Activated CD4-positive, alpha-beta memory T cell treated with anti-CD3 and anti-CD28 coated beads for 36 hours (primary cell): ENCODE measurements around the gene ZNF230. TPM values are rescaled to one million over a fixed set of nuclear protein-coding genes. Genes with fewer than 3 reads are reported as not detected.

Experiments
- CTCF ChIA-PET: fragments of 350-600 bp; sonication (Branson Sonifier 250); formaldehyde crosslinking; loops from one replicate; lab custom pipeline; 2021; ENCODE audit warnings: antibody characterized with exemption, inconsistent platforms; lab: Charles Lee
- POLR2A ChIA-PET: fragments of 350-600 bp; sonication (Branson Sonifier 250); formaldehyde crosslinking; loops from one replicate; lab custom pipeline; 2021; ENCODE audit warnings: antibody characterized with exemption; lab: Charles Lee
- DNase-seq: peaks from one replicate; pipeline ENCODE4 v3.0.0-alpha.2; 2020
- H3K27ac Mint-ChIP-seq: one replicate; pipeline ENCODE4 v1.8.0; 2021; ENCODE audit warnings: mixed read lengths
- H3K27me3 Mint-ChIP-seq: one replicate; pipeline ENCODE4 v1.8.0; 2021; ENCODE audit warnings: mixed read lengths
- H3K36me3 Mint-ChIP-seq: one replicate; pipeline ENCODE4 v1.8.0; 2021; ENCODE audit warnings: mixed read lengths
- H3K4me1 Mint-ChIP-seq: one replicate; pipeline ENCODE4 v1.8.0; 2021; ENCODE audit warnings: low read depth, mixed read lengths
- H3K4me3 Mint-ChIP-seq: one replicate; pipeline ENCODE4 v1.8.0; 2021; ENCODE audit warnings: mild to moderate bottlenecking, mixed read lengths
- H3K9me3 Mint-ChIP-seq: one replicate; pipeline ENCODE4 v1.8.0; 2021; ENCODE audit warnings: mixed read lengths
- intact Hi-C: fragments of 100-400 bp; cut with micrococcal nuclease; formaldehyde crosslinking; loops from one replicate; pipeline ENCODE4 v1.15.1; 2023
- total RNA-seq, 2 experiments: library from RNA; stranded (reverse); gene quantifications; one replicate each; pipeline ENCODE4 v1.2.3, GENCODE V29; 2021

The ZNF230 gene
- total RNA-seq, 2 experiments from 2014 or later: 3.8 TPM

GRCh38 chr19:44003461-44004009, 778 bp downstream of the ZNF230 start:
- CTCF ChIA-PET: interaction anchor here (1.0 kb wide), 1 partner anchor 279 kb away, joined by 3 read pairs; no protein-coding TSS in a partner anchor
- POLR2A ChIA-PET: interaction anchor here (0.6 kb wide), 1 partner anchor 110 kb away, joined by 3 read pairs; no protein-coding TSS in a partner anchor
- peaks cover 42% of the 10 kb centered on the region for H3K9me3 Mint-ChIP-seq

GRCh38 chr19:44005973-44006372, 3.2 kb downstream of the ZNF230 start:
- peaks cover 56% of the 10 kb centered on the region for H3K9me3 Mint-ChIP-seq
- peaks cover 62% of the 10 kb centered on the region for H3K36me3 Mint-ChIP-seq
- H3K4me3 Mint-ChIP-seq: no peak overlapping the region
- ChIA-PET POLR2A (no interaction called here), CTCF (no interaction called here)
- H3K27ac Mint-ChIP-seq: no peak overlapping the region
- no peak for DNase-seq
- peaks cover 18% of the 10 kb centered on the region for H3K4me1 Mint-ChIP-seq
- no peaks in the 10 kb centered on the region for H3K27me3 Mint-ChIP-seq
- intact Hi-C loops: no loop called here

More at GRCh38 chr19:44003461-44004009, 778 bp downstream of the ZNF230 start:
- H3K36me3 Mint-ChIP-seq: peaks cover 41% of the 10 kb centered on the region
- peak overlapping the region; percentile 94 for H3K27ac Mint-ChIP-seq
- peaks cover 18% of the 10 kb centered on the region for H3K4me1 Mint-ChIP-seq
- H3K27me3 Mint-ChIP-seq: no peaks in the 10 kb centered on the region
- no peak for DNase-seq
- intact Hi-C loops: loop anchor here (1.0 to 5.0 kb wide), 4 partner anchors 22 to 209 kb away; partner anchors contain the start of genes ZNF221, ZNF222, ZNF225 and ZNF227
- peak overlapping the region; percentile 99 for H3K4me3 Mint-ChIP-seq

GRCh38 chr19:44007473-44007872, 4.7 kb downstream of the ZNF230 start:
- POLR2A ChIA-PET: no interaction called here
- Mint-ChIP-seq H3K27ac (no peak overlapping the region), H3K4me1 (peaks cover 11% of the 10 kb centered on the region), H3K9me3 (peaks cover 64% of the 10 kb centered on the region), H3K36me3 (peaks cover 71% of the 10 kb centered on the region), H3K27me3 (no peaks in the 10 kb centered on the region), H3K4me3 (no peak overlapping the region)
- CTCF ChIA-PET: no interaction called here
- intact Hi-C loops: no loop called here
- DNase-seq: no peak

GRCh38 chr19:44010468-44010867, 7.7 kb downstream of the ZNF230 start:
- no peaks in the 10 kb centered on the region for H3K4me1 Mint-ChIP-seq
- no peak overlapping the region for H3K27ac Mint-ChIP-seq
- no peak overlapping the region for H3K4me3 Mint-ChIP-seq
- peaks cover 76% of the 10 kb centered on the region for H3K36me3 Mint-ChIP-seq
- no peak for DNase-seq
- ChIA-PET CTCF (no interaction called here), POLR2A (no interaction called here)
- H3K27me3 Mint-ChIP-seq: no peaks in the 10 kb centered on the region
- H3K9me3 Mint-ChIP-seq: peaks cover 92% of the 10 kb centered on the region
- intact Hi-C loops: no loop called here

GRCh38 chr19:44019498-44019897, 16.7 kb downstream of the ZNF230 start:
- Mint-ChIP-seq H3K4me3 (no peak overlapping the region), H3K9me3 (peaks cover 30% of the 10 kb centered on the region), H3K27me3 (peaks cover 2% of the 10 kb centered on the region), H3K4me1 (no peaks in the 10 kb centered on the region), H3K27ac (no peak overlapping the region), H3K36me3 (peaks cover 3% of the 10 kb centered on the region)
- no peak for DNase-seq
- intact Hi-C loops: no loop called here
- ChIA-PET CTCF (no interaction called here), POLR2A (no interaction called here)

GRCh38 chr19:44021221-44021620, 18.5 kb downstream of the ZNF230 start:
- H3K4me1 Mint-ChIP-seq: peaks cover 17% of the 10 kb centered on the region
- POLR2A ChIA-PET: no interaction called here
- H3K36me3 Mint-ChIP-seq: peaks cover 13% of the 10 kb centered on the region
- no peak overlapping the region for H3K4me3 Mint-ChIP-seq
- H3K9me3 Mint-ChIP-seq: peaks cover 16% of the 10 kb centered on the region
- no peak overlapping the region for H3K27ac Mint-ChIP-seq
- CTCF ChIA-PET: no interaction called here
- peaks cover 2% of the 10 kb centered on the region for H3K27me3 Mint-ChIP-seq
- intact Hi-C loops: no loop called here
- no peak for DNase-seq

- no peak overlapping the region for H3K27ac Mint-ChIP-seq
- peaks cover 43% of the 10 kb centered on the region for H3K36me3 Mint-ChIP-seq
- peak overlapping the region; percentile 90 for H3K4me3 Mint-ChIP-seq
- peaks cover 2% of the 10 kb centered on the region for H3K27me3 Mint-ChIP-seq
- DNase-seq: no peak
- intact Hi-C loops: loop anchor here (1.0 to 5.0 kb wide), 5 partner anchors 22 to 182 kb away; partner anchors contain the start of genes ZNF224, ZNF226 and ZNF284
- ChIA-PET POLR2A (no interaction called here), CTCF (no interaction called here)
- peaks cover 18% of the 10 kb centered on the region for H3K4me1 Mint-ChIP-seq
- H3K9me3 Mint-ChIP-seq: peaks cover 24% of the 10 kb centered on the region
These were observed 22.1 kb downstream of the ZNF230 start for GRCh38 chr19:44024900-44025216.

- peak within 1 kb of the TSS; percentile 90 for H3K4me3 Mint-ChIP-seq
- DNase-seq: peak; percentile 90
- peaks cover 18% of the 10 kb centered on the region for H3K4me1 Mint-ChIP-seq
- intact Hi-C loops: loop anchor here (1.0 to 5.0 kb wide), 5 partner anchors 22 to 181 kb away; partner anchors contain the start of genes ZNF224, ZNF226 and ZNF284
- peaks cover 2% of the 10 kb centered on the region for H3K27me3 Mint-ChIP-seq
- peaks cover 28% of the 10 kb centered on the region for H3K9me3 Mint-ChIP-seq
- peak within 1 kb of the TSS; percentile 60 for H3K27ac Mint-ChIP-seq
- peaks cover 49% of the 10 kb centered on the region for H3K36me3 Mint-ChIP-seq
- CTCF ChIA-PET: no interaction called here
- POLR2A ChIA-PET: no interaction called here
These were observed 22.6 kb downstream of the ZNF230 start, which contains the start of gene ZNF222 for GRCh38 chr19:44025217-44025936. Gene ZNF222 (plus strand): TSS chr19:44025379. CDS start chr19:44025437, 58 bp downstream.

GRCh38 chr19:44026622-44027021, 23.9 kb downstream of the ZNF230 start:
- ChIA-PET CTCF (no interaction called here), POLR2A (no interaction called here)
- H3K27ac Mint-ChIP-seq: no peak overlapping the region
- peaks cover 41% of the 10 kb centered on the region for H3K9me3 Mint-ChIP-seq
- H3K4me3 Mint-ChIP-seq: no peak overlapping the region
- DNase-seq: no peak
- H3K27me3 Mint-ChIP-seq: no peaks in the 10 kb centered on the region
- H3K4me1 Mint-ChIP-seq: peaks cover 18% of the 10 kb centered on the region
- intact Hi-C loops: loop anchor here (5.0 kb wide), 1 partner anchor 141 kb away; the partner anchor contains the start of gene ZNF226
- H3K36me3 Mint-ChIP-seq: peaks cover 60% of the 10 kb centered on the region

GRCh38 chr19:44032001-44032610, 29.3 kb downstream of the ZNF230 start:
- Mint-ChIP-seq H3K4me1 (no peaks in the 10 kb centered on the region), H3K36me3 (peaks cover 77% of the 10 kb centered on the region), H3K27me3 (no peaks in the 10 kb centered on the region), H3K27ac (no peak overlapping the region), H3K9me3 (peaks cover 86% of the 10 kb centered on the region), H3K4me3 (no peak overlapping the region)
- ChIA-PET POLR2A (no interaction called here), CTCF (no interaction called here)
- intact Hi-C loops: no loop called here
- no peak for DNase-seq

- H3K4me3 Mint-ChIP-seq: no peak overlapping the region
- no peak overlapping the region for H3K27ac Mint-ChIP-seq
- peaks cover 13% of the 10 kb centered on the region for H3K36me3 Mint-ChIP-seq
- ChIA-PET CTCF (no interaction called here), POLR2A (no interaction called here)
- H3K9me3 Mint-ChIP-seq: peaks cover 47% of the 10 kb centered on the region
- H3K27me3 Mint-ChIP-seq: peaks cover 9% of the 10 kb centered on the region
- no peaks in the 10 kb centered on the region for H3K4me1 Mint-ChIP-seq
- intact Hi-C loops: no loop called here
- no peak for DNase-seq
These were observed 39.4 kb downstream of the ZNF230 start for GRCh38 chr19:44042147-44042546.
